Prostate gland (tissue), 2 donors: ENCODE data around the gene PKP3. TPM values are rescaled to one million over a fixed set of nuclear protein-coding genes. Genes with fewer than 3 reads are reported as not detected.

Experiments used
- DNase-seq: peaks from one replicate; pipeline ENCODE4 v3.0.0-alpha.2; 2019; ENCODE audit warnings: low spot score
- H3K27ac ChIP-seq, 2 donors: fragments of 200-600 bp; sonication (generic); 2 replicates each; pipeline ENCODE4 v1.5.1; 2017 to 2019
- H3K27me3 ChIP-seq: fragments of 200-600 bp; sonication (generic); replicated peaks from 2 replicates; pipeline ENCODE4 v1.5.1; 2019; ENCODE audit not compliant: insufficient read depth
- H3K36me3 ChIP-seq, 2 donors: fragments of 200-600 bp; sonication (generic); 1 replicate in 1 of 2; 2 replicates in 1 of 2; pipeline versions ENCODE4 v1.5.1 to v1.8.1; 2017 to 2019
- H3K4me1 ChIP-seq: fragments of 200-600 bp; sonication (generic); replicated peaks from 2 replicates; pipeline ENCODE4 v1.5.1; 2019
- H3K4me3 ChIP-seq, 2 donors: fragments of 200-600 bp; sonication (generic); 2 replicates each; pipeline ENCODE4 v1.5.1; 2017 to 2019
- H3K9me3 ChIP-seq: fragments of 200-600 bp; sonication (generic); 2 replicates; pipeline ENCODE4 v1.5.1; 2017
- POLR2A ChIP-seq: fragments of 450-650 bp; IDR thresholded peaks from one replicate; pipeline ENCODE4 v1.6.1; 2016; ENCODE audit warnings: antibody characterized with exemption, mild to moderate bottlenecking
- POLR2AphosphoS5 ChIP-seq: sonication (generic); formaldehyde crosslinking; IDR thresholded peaks from one replicate; pipeline ENCODE4 v1.6.1; 2017; ENCODE audit warnings: antibody characterized with exemption
- WGBS: methylation state at CpG from one replicate; pipeline ENCODE4 v1.1.5; 2018; 5-methylcytosine and 5-hydroxymethylcytosine counted together
- intact Hi-C: fragments of 100-400 bp; cut with DNase I; formaldehyde crosslinking; loops from one replicate; pipeline ENCODE4 v1.14.2; 2022
- small RNA-seq, 2 donors: library from RNA; depleted of rRNA; stranded (forward); fragments of <200 nt; gene quantifications; one replicate each; pipeline ENCODE3, GENCODE V24; 2016
- total RNA-seq, 2 donors: library from RNA; depleted of rRNA; stranded (reverse); fragments of >200 nt; gene quantifications; one replicate each; pipeline ENCODE4 v1.1.0, GENCODE V29; 2016
- TF ChIP-seq, protein P1 (sequence below), 4 experiments: fragments of 200-600 bp in 2 of 4; fragments of 450-650 bp in 2 of 4; sonication (generic) in 2 of 4; IDR thresholded peaks; 1 replicate in 3 of 4; 2 replicates in 1 of 4; pipeline ENCODE4 v1.5.1; 2016 to 2019; ENCODE audit warnings: antibody characterized with exemption in 4 of 4, mild to moderate bottlenecking in 2 of 4, moderate library complexity in 2 of 4

The PKP3 gene
- total RNA-seq, 2 donors from 2014 or later, result 58.6 to 88.4 TPM

DNA sequence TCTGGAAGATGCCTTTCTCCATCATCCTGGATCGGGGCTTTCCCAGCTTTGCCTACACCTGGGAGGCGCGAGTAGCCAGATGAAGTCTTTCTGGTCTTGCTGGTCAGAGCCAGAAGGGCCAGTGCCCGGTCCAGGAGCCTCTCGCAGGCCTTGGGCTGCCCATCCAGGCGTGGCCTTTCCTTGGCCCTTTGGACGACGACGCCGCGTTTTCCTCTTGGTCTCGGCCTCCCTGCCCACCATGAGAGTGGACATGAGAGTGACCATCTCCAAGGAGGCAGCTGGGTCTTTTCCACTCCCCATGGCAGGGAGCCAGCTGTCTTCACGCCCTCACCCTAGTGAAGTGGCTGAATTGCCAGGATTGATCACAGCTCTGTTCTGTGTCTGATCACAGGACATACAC lies 59.6 kb downstream of the PKP3 start:
- no peak overlapping the region for H3K27ac ChIP-seq
- peaks cover 6% of the 10 kb centered on the region for H3K4me1 ChIP-seq
- no peak for DNase-seq
- no peaks in the 10 kb centered on the region for H3K36me3 ChIP-seq
- H3K9me3 ChIP-seq, result no peaks in the 10 kb centered on the region
- 88% methylated on average over 12 of the region's 13 CpGs for WGBS
- H3K27me3 ChIP-seq, result no peaks in the 10 kb centered on the region
- intact Hi-C loops, result loop anchor here (5.0 kb wide), 2 partner anchors 64 to 146 kb away; partner anchors contain the start of gene IFITM2
- TF ChIP-seq POLR2AphosphoS5 (no peak), POLR2A (no peak)
- TF ChIP-seq, protein P1, sequence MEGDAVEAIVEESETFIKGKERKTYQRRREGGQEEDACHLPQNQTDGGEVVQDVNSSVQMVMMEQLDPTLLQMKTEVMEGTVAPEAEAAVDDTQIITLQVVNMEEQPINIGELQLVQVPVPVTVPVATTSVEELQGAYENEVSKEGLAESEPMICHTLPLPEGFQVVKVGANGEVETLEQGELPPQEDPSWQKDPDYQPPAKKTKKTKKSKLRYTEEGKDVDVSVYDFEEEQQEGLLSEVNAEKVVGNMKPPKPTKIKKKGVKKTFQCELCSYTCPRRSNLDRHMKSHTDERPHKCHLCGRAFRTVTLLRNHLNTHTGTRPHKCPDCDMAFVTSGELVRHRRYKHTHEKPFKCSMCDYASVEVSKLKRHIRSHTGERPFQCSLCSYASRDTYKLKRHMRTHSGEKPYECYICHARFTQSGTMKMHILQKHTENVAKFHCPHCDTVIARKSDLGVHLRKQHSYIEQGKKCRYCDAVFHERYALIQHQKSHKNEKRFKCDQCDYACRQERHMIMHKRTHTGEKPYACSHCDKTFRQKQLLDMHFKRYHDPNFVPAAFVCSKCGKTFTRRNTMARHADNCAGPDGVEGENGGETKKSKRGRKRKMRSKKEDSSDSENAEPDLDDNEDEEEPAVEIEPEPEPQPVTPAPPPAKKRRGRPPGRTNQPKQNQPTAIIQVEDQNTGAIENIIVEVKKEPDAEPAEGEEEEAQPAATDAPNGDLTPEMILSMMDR (IDR thresholded peaks at IDR 0.05), result no peak
- H3K4me3 ChIP-seq, result no peak overlapping the region

- intact Hi-C loops, result loop anchor here (5.0 kb wide), 2 partner anchors 63 to 147 kb away; partner anchors contain the start of gene IFITM2
- peaks cover 6% of the 10 kb centered on the region for H3K4me1 ChIP-seq
- H3K4me3 ChIP-seq, result no peak overlapping the region
- DNase-seq, result no peak
- H3K27me3 ChIP-seq, result no peaks in the 10 kb centered on the region
- no peak overlapping the region for H3K27ac ChIP-seq
- no peaks in the 10 kb centered on the region for H3K36me3 ChIP-seq
- 92% methylated on average over 9 of the region's 9 CpGs for WGBS
- TF ChIP-seq POLR2A (no peak), POLR2AphosphoS5 (no peak)
- TF ChIP-seq, protein P1 (IDR thresholded peaks at IDR 0.05), result no peak
- H3K9me3 ChIP-seq, result no peaks in the 10 kb centered on the region
Observed at GRCh38 chr11:454043-454442, 60.0 kb downstream of the PKP3 start.

Small RNA genes lying within 50 kb of the gene (small RNA-seq; reads per million reads assigned to genes)
- 0 reads per million in 2 donors for gene RN7SL838P

Other genes with a start within 250 kb of the PKP3 start
- not detected for gene SCGB1C1, start 201.1 kb upstream of the PKP3 start, total RNA-seq
- gene BET1L, start 186.8 kb upstream of the PKP3 start, total RNA-seq, result 10 to 100 TPM; 52.1 to 54.8 TPM
- 100 to 1,000 TPM in 1 of 2 donors, 10 to 100 TPM in 1; 82.3 to 114 TPM for gene RIC8A, start 186.5 kb upstream of the PKP3 start, total RNA-seq
- gene SIRT3, start 157.9 kb upstream of the PKP3 start, total RNA-seq, result 10 to 100 TPM; 21.5 to 32.5 TPM
- 100 to 1,000 TPM in 1 of 2 donors, 10 to 100 TPM in 1; 87.4 to 129 TPM for gene PSMD13, start 157.2 kb upstream of the PKP3 start, total RNA-seq
- 1 to 10 TPM in 1 of 2 donors, under 1 TPM in 1; 0.18 to 2.7 TPM for gene NLRP6, start 115.8 kb upstream of the PKP3 start, total RNA-seq
- 10 to 100 TPM; 18.4 to 63.1 TPM for gene PGGHG, start 105.1 kb upstream of the PKP3 start, total RNA-seq
- not detected for gene IFITM5, start 94.7 kb upstream of the PKP3 start, total RNA-seq
- 100 to 1,000 TPM in 1 of 2 donors, 10 to 100 TPM in 1; 96.6 to 149 TPM for gene IFITM2, start 86.4 kb upstream of the PKP3 start, total RNA-seq
- 100 to 1,000 TPM in 1 of 2 donors, 10 to 100 TPM in 1; 73.9 to 182 TPM for gene IFITM1, start 80.2 kb upstream of the PKP3 start, total RNA-seq
- gene IFITM3, start 73.3 kb upstream of the PKP3 start, total RNA-seq, result 100 to 1,000 TPM; 123 to 477 TPM
- 10 to 100 TPM in 1 of 2 donors, 1 to 10 TPM in 1; 5.8 to 14.2 TPM for gene B4GALNT4, start 24.7 kb upstream of the PKP3 start, total RNA-seq
- gene SIGIRR, start 20.8 kb downstream of the PKP3 start, total RNA-seq, result 10 to 100 TPM; 40.4 to 75.6 TPM
- gene ANO9, start 47.8 kb downstream of the PKP3 start, total RNA-seq, result 1 to 10 TPM; 8.4 to 9.1 TPM
- 10 to 100 TPM; 46.3 to 50.3 TPM for gene PTDSS2, start 56.1 kb downstream of the PKP3 start, total RNA-seq
- 100 to 1,000 TPM; 221 to 272 TPM for gene RNH1, start 113.0 kb downstream of the PKP3 start, total RNA-seq
- 10 to 100 TPM; 47.0 to 62.8 TPM for gene HRAS, start 141.4 kb downstream of the PKP3 start, total RNA-seq
- 1 to 10 TPM; 1.9 to 9.1 TPM for gene LRRC56, start 143.3 kb downstream of the PKP3 start, total RNA-seq
- gene LMNTD2, start 166.5 kb downstream of the PKP3 start, total RNA-seq, result 10 to 100 TPM in 1 of 2 donors, 1 to 10 TPM in 1; 8.7 to 19.2 TPM
- gene RASSF7, start 166.8 kb downstream of the PKP3 start, total RNA-seq, result 100 to 1,000 TPM in 1 of 2 donors, 10 to 100 TPM in 1; 49.4 to 107 TPM
- gene PHRF1, start 182.3 kb downstream of the PKP3 start, total RNA-seq, result 10 to 100 TPM; 20.8 to 55.2 TPM
- gene IRF7, start 221.7 kb downstream of the PKP3 start, total RNA-seq, result 10 to 100 TPM; 34.7 to 39.8 TPM
- under 1 TPM in 1 of 2 donors, not detected in 1; 0.34 TPM for gene CDHR5, start 230.7 kb downstream of the PKP3 start, total RNA-seq
- not detected for gene SCT, start 233.0 kb downstream of the PKP3 start, total RNA-seq
- gene DRD4, start 243.1 kb downstream of the PKP3 start, total RNA-seq, result under 1 TPM; 0.68 TPM